ENCODE data around the gene OCIAD2. TPM values are rescaled to one million over a fixed set of nuclear protein-coding genes. Genes with fewer than 3 reads are reported as not detected.

OCIAD2 gene
- total RNA-seq, 2 experiments from 2014 or later: 65.9 to 102 TPM

DNA sequence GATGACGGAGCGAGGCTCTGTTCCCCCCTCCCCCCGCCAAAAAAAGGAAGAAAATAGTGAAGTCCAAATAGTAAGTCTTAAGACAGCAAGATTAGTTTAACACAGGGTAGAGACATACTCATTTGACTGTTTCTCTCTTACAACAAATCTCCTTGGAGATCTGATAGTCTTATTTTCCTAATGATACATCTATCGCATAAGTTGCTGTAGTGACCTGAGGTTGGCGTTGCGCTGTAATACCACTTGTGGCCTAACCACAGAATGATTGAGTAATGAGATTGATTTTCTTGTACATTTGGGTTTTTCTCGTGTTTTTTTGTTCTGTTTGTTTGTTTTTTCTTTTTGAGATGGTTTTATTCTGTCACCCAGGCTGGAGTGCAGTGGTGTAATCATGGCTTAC, 48.4 kb downstream of the OCIAD2 start:
- no peak overlapping the region for H3K4me3 ChIP-seq (ENCODE audit: low read depth, low read length, poor library complexity, severe bottlenecking)
- H3K4me2 ChIP-seq (ENCODE audit: low read length): no peak overlapping the region
- CTCF ChIA-PET (ENCODE audit: unreplicated experiment): no interaction called here
- no peak overlapping the region for H2AFZ ChIP-seq (ENCODE audit: low read length)
- no peak for DNase-seq (ENCODE audit: low spot score)
- no peaks in the 10 kb centered on the region for H3K9me3 ChIP-seq (ENCODE audit: low read length)
- H3K4me1 ChIP-seq (ENCODE audit: insufficient read depth, low read length, poor library complexity, severe bottlenecking): no peaks in the 10 kb centered on the region
- H3K9me2 ChIP-seq (ENCODE audit: insufficient read depth, low read length): no peaks in the 10 kb centered on the region
- TF ChIP-seq, protein P1, sequence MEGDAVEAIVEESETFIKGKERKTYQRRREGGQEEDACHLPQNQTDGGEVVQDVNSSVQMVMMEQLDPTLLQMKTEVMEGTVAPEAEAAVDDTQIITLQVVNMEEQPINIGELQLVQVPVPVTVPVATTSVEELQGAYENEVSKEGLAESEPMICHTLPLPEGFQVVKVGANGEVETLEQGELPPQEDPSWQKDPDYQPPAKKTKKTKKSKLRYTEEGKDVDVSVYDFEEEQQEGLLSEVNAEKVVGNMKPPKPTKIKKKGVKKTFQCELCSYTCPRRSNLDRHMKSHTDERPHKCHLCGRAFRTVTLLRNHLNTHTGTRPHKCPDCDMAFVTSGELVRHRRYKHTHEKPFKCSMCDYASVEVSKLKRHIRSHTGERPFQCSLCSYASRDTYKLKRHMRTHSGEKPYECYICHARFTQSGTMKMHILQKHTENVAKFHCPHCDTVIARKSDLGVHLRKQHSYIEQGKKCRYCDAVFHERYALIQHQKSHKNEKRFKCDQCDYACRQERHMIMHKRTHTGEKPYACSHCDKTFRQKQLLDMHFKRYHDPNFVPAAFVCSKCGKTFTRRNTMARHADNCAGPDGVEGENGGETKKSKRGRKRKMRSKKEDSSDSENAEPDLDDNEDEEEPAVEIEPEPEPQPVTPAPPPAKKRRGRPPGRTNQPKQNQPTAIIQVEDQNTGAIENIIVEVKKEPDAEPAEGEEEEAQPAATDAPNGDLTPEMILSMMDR (conservative IDR thresholded peaks at IDR 0.05; ENCODE audit: low read length): no peak
- TF ChIP-seq EZH2phosphoT487 (IDR thresholded peaks at IDR 0.05; ENCODE audit: borderline replicate concordance, low read depth, low read length): no peak
- H3K36me3 ChIP-seq (ENCODE audit: insufficient read depth, low read length): peaks cover 75% of the 10 kb centered on the region
- BruUV-seq (replicated peaks): no TSS peak
- no peaks in the 10 kb centered on the region for H4K20me1 ChIP-seq (ENCODE audit: insufficient read depth, low read length)
- POLR2A ChIA-PET: interaction anchor here (1.8 kb wide), 1 partner anchor 17 kb away, joined by 6 read pairs; no protein-coding TSS in a partner anchor
- intact Hi-C loops (cut with micrococcal nuclease; ENCODE audit: unreplicated experiment): no loop called here
- no peaks in the 10 kb centered on the region for H3K79me2 ChIP-seq (ENCODE audit: insufficient read depth, low read depth, low read length)
- H3K27ac ChIP-seq (ENCODE audit: low read depth, low read length, poor library complexity, severe bottlenecking): no peak overlapping the region

DNA sequence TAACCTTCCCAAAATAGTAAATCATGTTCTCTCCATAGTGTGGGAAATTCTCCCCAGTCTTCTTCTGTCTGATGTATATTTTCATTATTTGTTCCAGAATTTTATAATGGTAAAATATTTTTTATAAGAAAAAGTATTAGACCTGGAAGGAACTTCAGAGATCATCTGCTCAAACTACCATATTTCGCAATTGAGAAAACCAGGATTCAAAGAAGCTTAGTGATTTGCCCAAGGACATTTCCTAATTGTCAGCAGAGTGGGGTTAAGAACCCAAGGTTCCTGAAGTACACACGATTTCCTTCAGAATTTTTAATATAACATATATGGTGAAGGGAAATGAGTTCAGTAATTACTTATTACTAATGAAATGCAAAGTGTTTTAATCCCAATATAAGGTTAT, 51.6 kb downstream of the OCIAD2 start:
- DNase-seq (ENCODE audit: low spot score): no peak
- BruUV-seq (replicated peaks): no TSS peak
- Histone ChIP-seq H3K4me2 (ENCODE audit: low read length) (no peak overlapping the region), H3K4me3 (ENCODE audit: low read depth, low read length, poor library complexity, severe bottlenecking) (no peak overlapping the region), H3K9me3 (ENCODE audit: low read length) (no peaks in the 10 kb centered on the region), H4K20me1 (ENCODE audit: insufficient read depth, low read length) (no peaks in the 10 kb centered on the region), H3K4me1 (ENCODE audit: insufficient read depth, low read length, poor library complexity, severe bottlenecking) (no peaks in the 10 kb centered on the region), H2AFZ (ENCODE audit: low read length) (no peak overlapping the region), H3K9me2 (ENCODE audit: insufficient read depth, low read length) (no peaks in the 10 kb centered on the region), H3K27ac (ENCODE audit: low read depth, low read length, poor library complexity, severe bottlenecking) (no peak overlapping the region), H3K79me2 (ENCODE audit: insufficient read depth, low read depth, low read length) (no peaks in the 10 kb centered on the region), H3K36me3 (ENCODE audit: insufficient read depth, low read length) (peaks cover 88% of the 10 kb centered on the region)
- intact Hi-C loops (cut with micrococcal nuclease; ENCODE audit: unreplicated experiment): no loop called here
- TF ChIP-seq, protein P1 (conservative IDR thresholded peaks at IDR 0.05; ENCODE audit: low read length): no peak
- no peak for TF ChIP-seq EZH2phosphoT487 (IDR thresholded peaks at IDR 0.05; ENCODE audit: borderline replicate concordance, low read depth, low read length)
- ChIA-PET CTCF (ENCODE audit: unreplicated experiment) (no interaction called here), POLR2A (no interaction called here)

DNA sequence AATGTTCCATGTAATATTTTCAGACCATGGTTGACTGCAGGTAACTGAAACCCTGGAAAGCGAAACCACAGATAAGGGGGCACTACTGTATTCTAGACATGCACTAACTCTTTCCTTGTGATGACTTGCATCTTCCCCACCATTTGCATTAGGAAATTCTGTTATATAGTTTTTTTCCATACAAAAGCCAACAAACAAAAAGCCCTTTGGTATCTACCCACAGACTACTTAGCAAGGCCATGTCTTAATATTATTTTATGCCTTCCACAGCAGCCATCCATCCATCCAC, 52.2 kb downstream of the OCIAD2 start:
- H3K9me2 ChIP-seq (ENCODE audit: insufficient read depth, low read length): no peaks in the 10 kb centered on the region
- H3K4me2 ChIP-seq (ENCODE audit: low read length): no peak overlapping the region
- DNase-seq (ENCODE audit: low spot score): no peak
- H4K20me1 ChIP-seq (ENCODE audit: insufficient read depth, low read length): no peaks in the 10 kb centered on the region
- intact Hi-C loops (cut with micrococcal nuclease; ENCODE audit: unreplicated experiment): no loop called here
- H3K4me3 ChIP-seq (ENCODE audit: low read depth, low read length, poor library complexity, severe bottlenecking): no peak overlapping the region
- ChIA-PET CTCF (ENCODE audit: unreplicated experiment) (no interaction called here), POLR2A (no interaction called here)
- H2AFZ ChIP-seq (ENCODE audit: low read length): no peak overlapping the region
- no TSS peak for BruUV-seq (replicated peaks)
- no peaks in the 10 kb centered on the region for H3K4me1 ChIP-seq (ENCODE audit: insufficient read depth, low read length, poor library complexity, severe bottlenecking)
- H3K36me3 ChIP-seq (ENCODE audit: insufficient read depth, low read length): peaks cover 86% of the 10 kb centered on the region
- no peak overlapping the region for H3K27ac ChIP-seq (ENCODE audit: low read depth, low read length, poor library complexity, severe bottlenecking)
- TF ChIP-seq, protein P1 (conservative IDR thresholded peaks at IDR 0.05; ENCODE audit: low read length): no peak
- TF ChIP-seq EZH2phosphoT487 (IDR thresholded peaks at IDR 0.05; ENCODE audit: borderline replicate concordance, low read depth, low read length): no peak
- H3K9me3 ChIP-seq (ENCODE audit: low read length): no peaks in the 10 kb centered on the region
- H3K79me2 ChIP-seq (ENCODE audit: insufficient read depth, low read depth, low read length): no peaks in the 10 kb centered on the region
